SK-N-SH (cell line): ENCODE measurements around the gene ANHX. TPM values are rescaled to one million over a fixed set of nuclear protein-coding genes. Genes with fewer than 3 reads are reported as not detected.

Source experiments
- CTCF ChIA-PET: fragments of 300-600, 350-600 bp; formaldehyde crosslinking; extraction: SDS; loops from one replicate; lab custom pipeline; 2021; lab: Yijun Ruan, JAX
- POLR2A ChIA-PET: fragments of 350-600 bp; sonication (Branson Sonifier 250); formaldehyde crosslinking; extraction: SDS; loops from one replicate; lab custom pipeline; 2020; ENCODE audit warnings: antibody characterized with exemption, inconsistent platforms; lab: Yijun Ruan, JAX
- DNase-seq: peaks from one replicate; pipeline ENCODE4 v3.0.0; 2012
- H2AFZ ChIP-seq: fragments of 200-600 bp; sonication (generic); 2 replicates; pipeline ENCODE4 v1.8.1; 2016; ENCODE audit warnings: antibody characterized with exemption, mild to moderate bottlenecking, low read depth
- H3F3A ChIP-seq: fragments of 200-600 bp; sonication (generic); replicated peaks from 2 replicates; pipeline ENCODE3; 2016; ENCODE audit warnings: antibody characterized with exemption, mild to moderate bottlenecking; ENCODE audit not compliant: insufficient read depth
- H3K27ac ChIP-seq, 2 experiments: fragments of 200-500 bp in 1 of 2; fragments of 200-600 bp in 1 of 2; sonication (Bioruptor generic) in 1 of 2; sonication (generic), shearing (Covaris generic) in 1 of 2; 2 replicates each; pipeline versions ENCODE4 v1.5.1 to v1.6.1; 2014 to 2016; ENCODE audit warnings: low read depth in 2 of 2, inconsistent platforms in 1 of 2, low read length in 1 of 2, mild to moderate bottlenecking in 1 of 2, mixed read lengths in 1 of 2
- H3K27me3 ChIP-seq: fragments of 200-600 bp; sonication (generic), shearing (Covaris generic); 2 replicates; pipeline ENCODE4 v1.6.1; 2016; ENCODE audit warnings: mixed run types; ENCODE audit not compliant: insufficient read depth
- H3K36me3 ChIP-seq, 2 experiments: fragments of 200-500 bp in 1 of 2; fragments of 200-600 bp in 1 of 2; sonication (Bioruptor generic) in 1 of 2; sonication (generic) in 1 of 2; replicated peaks in 1 of 2; 2 replicates each; pipeline versions ENCODE3 to v1.5.1; 2014 to 2016; ENCODE audit warnings: low read length in 1 of 2, mild to moderate bottlenecking in 1 of 2; ENCODE audit not compliant: insufficient read depth in 2 of 2, control insufficient read depth in 1 of 2
- H3K4me1 ChIP-seq, 2 experiments: fragments of 200-500 bp in 1 of 2; fragments of 200-600 bp in 1 of 2; sonication (Bioruptor generic) in 1 of 2; sonication (generic), shearing (Covaris generic) in 1 of 2; 2 replicates each; pipeline versions ENCODE4 v1.5.1 to v1.6.1; 2014 to 2016; ENCODE audit warnings: low read depth in 1 of 2, low read length in 1 of 2, mixed run types in 1 of 2; ENCODE audit not compliant: insufficient read depth in 2 of 2, control insufficient read depth in 1 of 2
- H3K4me2 ChIP-seq: fragments of 200-600 bp; sonication (generic), shearing (Covaris generic); 2 replicates; pipeline ENCODE4 v1.6.1; 2017; ENCODE audit warnings: mixed run types
- H3K4me3 ChIP-seq, 2 experiments: fragments of 200-500 bp in 1 of 2; fragments of 200-600 bp in 1 of 2; sonication (Bioruptor generic) in 1 of 2; sonication (generic), shearing (Covaris generic) in 1 of 2; 2 replicates each; pipeline versions ENCODE4 v1.5.1 to v1.8.1; 2014 to 2016; ENCODE audit warnings: low read depth in 2 of 2, inconsistent platforms in 1 of 2, low read length in 1 of 2, mild to moderate bottlenecking in 1 of 2, mixed read lengths in 1 of 2, moderate library complexity in 1 of 2
- H3K79me2 ChIP-seq: fragments of 200-600 bp; sonication (generic); 2 replicates; pipeline ENCODE4 v1.8.1; 2017; ENCODE audit warnings: mild to moderate bottlenecking; ENCODE audit not compliant: insufficient read depth
- H3K9ac ChIP-seq: fragments of 200-600 bp; sonication (generic); 2 replicates; pipeline ENCODE4 v1.6.1; 2017; ENCODE audit warnings: mixed run types
- H3K9me2 ChIP-seq: fragments of 200-600 bp; sonication (generic); 2 replicates; pipeline ENCODE4 v1.6.1; 2017; ENCODE audit warnings: mixed run types
- H3K9me3 ChIP-seq: fragments of 200-600 bp; sonication (generic); 2 replicates; pipeline ENCODE4 v1.6.1; 2017; ENCODE audit warnings: mixed run types, mild to moderate bottlenecking, moderate library complexity
- H4K20me1 ChIP-seq: fragments of 200-600 bp; sonication (generic); 2 replicates; pipeline ENCODE4 v1.6.1; 2017; ENCODE audit warnings: mild to moderate bottlenecking, mixed run types; ENCODE audit not compliant: insufficient read depth
- CHD2 ChIP-seq: fragments of 150-350 bp; IDR thresholded peaks from 2 replicates; pipeline ENCODE4 v1.6.1; 2018; ENCODE audit warnings: low read length; ENCODE audit not compliant: partially characterized antibody
- ELF1 ChIP-seq: IDR thresholded peaks from 2 replicates; pipeline ENCODE4 v1.4.0; 2012
- EP300 ChIP-seq, 2 experiments: IDR thresholded peaks; 2 replicates each; pipeline versions ENCODE4 v1.4.0 to v1.6.1; 2012; ENCODE audit warnings: borderline replicate concordance in 1 of 2, low read depth in 1 of 2, low read length in 1 of 2
- GABPA ChIP-seq: IDR thresholded peaks from 2 replicates; pipeline ENCODE4 v1.4.0; 2012; ENCODE audit warnings: low read depth, mild to moderate bottlenecking
- GATA2 ChIP-seq: sonication (generic); formaldehyde crosslinking; IDR thresholded peaks from 2 replicates; pipeline ENCODE4 v1.5.0; 2020; ENCODE audit warnings: mild to moderate bottlenecking, missing genetic modification reagents
- JUND ChIP-seq: IDR thresholded peaks from 2 replicates; pipeline ENCODE4 v1.4.0; 2012
- MEF2A ChIP-seq: IDR thresholded peaks from 2 replicates; pipeline ENCODE4 v1.4.0; 2012; ENCODE audit warnings: low read depth, borderline replicate concordance
- NFIC ChIP-seq: IDR thresholded peaks from 2 replicates; pipeline ENCODE4 v1.4.0; 2012; ENCODE audit warnings: borderline replicate concordance
- NRF1 ChIP-seq: IDR thresholded peaks from 2 replicates; pipeline ENCODE4 v1.6.1; 2012; ENCODE audit warnings: low read depth, mild to moderate bottlenecking, low read length
- POLR2AphosphoS5 ChIP-seq: IDR thresholded peaks from 2 replicates; pipeline ENCODE4 v1.6.1; 2012; ENCODE audit warnings: low read depth, low read length
- RFX5 ChIP-seq: IDR thresholded peaks from 2 replicates; pipeline ENCODE4 v1.6.1; 2012; ENCODE audit warnings: mild to moderate bottlenecking, improper control_type of control experiment, low read length
- TCF12 ChIP-seq: IDR thresholded peaks from 2 replicates; pipeline ENCODE4 v1.4.0; 2012
- TEAD4 ChIP-seq: IDR thresholded peaks from 2 replicates; pipeline ENCODE4 v1.4.0; 2012; ENCODE audit warnings: mild to moderate bottlenecking, borderline replicate concordance; ENCODE audit not compliant: insufficient read depth
- USF1 ChIP-seq: IDR thresholded peaks from 2 replicates; pipeline ENCODE4 v1.4.0; 2012; ENCODE audit warnings: low read depth, borderline replicate concordance
- YY1 ChIP-seq: IDR thresholded peaks from 2 replicates; pipeline ENCODE4 v1.4.0; 2012; ENCODE audit warnings: low read depth, mild to moderate bottlenecking
- WGBS: methylation state at CpG from one replicate; pipeline ENCODE4 v1.1.6; 2017; ENCODE audit warnings: low lambda C conversion rate; 5-methylcytosine and 5-hydroxymethylcytosine counted together
- polyA plus RNA-seq, 3 experiments: library from polyadenylated mRNA; depleted of rRNA; stranded (reverse); fragments of >200 nt; gene quantifications; 2 replicates each; pipeline ENCODE4 v1.2.3, GENCODE V29; 2012
- TF ChIP-seq, protein P1 (sequence below): IDR thresholded peaks from 2 replicates; pipeline ENCODE4 v1.4.0; 2012; ENCODE audit warnings: low read depth, borderline replicate concordance
- TF ChIP-seq, protein P2 (sequence below): fragments of 150-350 bp; IDR thresholded peaks from 2 replicates; pipeline ENCODE4 v1.6.1; 2016; ENCODE audit warnings: mild to moderate bottlenecking, low read depth, low read length
- TF ChIP-seq, protein P3 (sequence below): fragments of 200-600 bp; sonication (generic); IDR thresholded peaks from 2 replicates; pipeline ENCODE4 v1.6.1; 2017; ENCODE audit warnings: antibody characterized with exemption, mild to moderate bottlenecking, moderate library complexity
- TF ChIP-seq, protein P4 (sequence below): fragments of 150-350 bp; IDR thresholded peaks from 2 replicates; pipeline ENCODE4 v1.6.1; 2017; ENCODE audit warnings: antibody characterized with exemption, low read length, low read depth, borderline replicate concordance

Gene ANHX
- polyA plus RNA-seq, 1 of the 3 experiments (the other 2 are of a cell fraction) = not detected

DNA sequence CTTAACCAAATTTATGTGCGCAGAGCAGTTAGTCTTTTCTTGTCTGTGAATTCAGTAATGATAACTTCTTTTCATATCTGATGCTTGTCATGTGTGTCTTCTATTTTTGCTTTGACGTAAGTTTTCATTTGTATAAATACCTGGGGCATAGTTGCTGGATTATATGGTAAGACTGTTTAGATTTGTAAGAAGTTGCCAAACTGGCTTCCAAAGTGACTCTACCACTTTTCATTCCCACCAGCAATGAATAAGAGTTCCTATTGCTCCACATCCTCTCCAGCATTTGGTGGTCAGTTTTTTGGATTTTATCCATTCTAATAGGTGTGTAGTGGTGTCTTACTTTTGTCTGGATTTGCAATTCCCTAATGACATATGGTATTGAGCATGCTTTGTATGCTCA lies 45.5 kb downstream of the ANHX start (continued):
- TF ChIP-seq, protein P1, sequence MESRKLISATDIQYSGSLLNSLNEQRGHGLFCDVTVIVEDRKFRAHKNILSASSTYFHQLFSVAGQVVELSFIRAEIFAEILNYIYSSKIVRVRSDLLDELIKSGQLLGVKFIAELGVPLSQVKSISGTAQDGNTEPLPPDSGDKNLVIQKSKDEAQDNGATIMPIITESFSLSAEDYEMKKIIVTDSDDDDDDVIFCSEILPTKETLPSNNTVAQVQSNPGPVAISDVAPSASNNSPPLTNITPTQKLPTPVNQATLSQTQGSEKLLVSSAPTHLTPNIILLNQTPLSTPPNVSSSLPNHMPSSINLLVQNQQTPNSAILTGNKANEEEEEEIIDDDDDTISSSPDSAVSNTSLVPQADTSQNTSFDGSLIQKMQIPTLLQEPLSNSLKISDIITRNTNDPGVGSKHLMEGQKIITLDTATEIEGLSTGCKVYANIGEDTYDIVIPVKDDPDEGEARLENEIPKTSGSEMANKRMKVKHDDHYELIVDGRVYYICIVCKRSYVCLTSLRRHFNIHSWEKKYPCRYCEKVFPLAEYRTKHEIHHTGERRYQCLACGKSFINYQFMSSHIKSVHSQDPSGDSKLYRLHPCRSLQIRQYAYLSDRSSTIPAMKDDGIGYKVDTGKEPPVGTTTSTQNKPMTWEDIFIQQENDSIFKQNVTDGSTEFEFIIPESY = no peak
- no peak for TF ChIP-seq NFIC
- TF ChIP-seq TEAD4 = no peak
- TF ChIP-seq JUND = no peak
- no peak for TF ChIP-seq RFX5

GRCh38 chr12:133181238-133181959 lies 54.3 kb downstream of the ANHX start, which contains the start of gene ZNF268:
Gene ZNF268, plus strand, starts transcription at chr12:133181495. Its CDS starts 503 bp downstream, at chr12:133181998.
- H3K27ac ChIP-seq = peak within 1 kb of the TSS; percentile 61 to 65; a peak in 3 of 4 replicates
- H3F3A ChIP-seq = no peaks in the 10 kb centered on the region
- H4K20me1 ChIP-seq = no peaks in the 10 kb centered on the region
- no peaks in the 10 kb centered on the region for H3K9me2 ChIP-seq
- H3K4me1 ChIP-seq = peaks cover 0 to 4% of the 10 kb centered on the region in 2 experiments; a peak in 2 of 4 replicates
- peaks cover 17% of the 10 kb centered on the region for H3K79me2 ChIP-seq
- peak within 1 kb of the TSS; percentile 89 for H3K4me2 ChIP-seq
- H3K9ac ChIP-seq = peak within 1 kb of the TSS; percentile 88
- POLR2A ChIA-PET = interaction anchor here (0.7 to 1.4 kb wide), 4 partner anchors 10 to 195 kb away, joined by 3 to 6 read pairs (median 4); partner anchors contain the start of genes ZNF10, ZNF26 and ZNF891
- no peaks in the 10 kb centered on the region for H3K27me3 ChIP-seq
- peaks cover 17% of the 10 kb centered on the region for H3K9me3 ChIP-seq
- CTCF ChIA-PET = interaction anchor here (0.6 to 1.7 kb wide), 9 partner anchors 9 to 413 kb away, joined by 3 to 7 read pairs (median 4); no protein-coding TSS in a partner anchor
- H3K4me3 ChIP-seq = peak within 1 kb of the TSS; percentile 88 to 99
- DNase-seq = peak; percentile 87
- H3K36me3 ChIP-seq = peaks cover 4 to 42% of the 10 kb centered on the region in 2 experiments
- WGBS = 5% methylated on average over 37 of the region's 40 CpGs
- peak within 1 kb of the TSS; percentile 98 for H2AFZ ChIP-seq
- TF ChIP-seq USF1 (no peak), TCF12 (peak; percentile 23; the same call in 1 of the 2 replicates), JUND (no peak), EP300 (IDR thresholded peaks at IDR 0.05; ENCODE audit: borderline replicate concordance in 1 of 2, low read depth in 1 of 2, low read length in 1 of 2) (peak; percentile 9 to 35; a peak in 1 of 4 replicates), ELF1 (peak; percentile 86), MEF2A (no peak), GABPA (peak; percentile 87), NRF1 (no peak), YY1 (peak; percentile 93), CHD2 (peak; percentile 80), POLR2AphosphoS5 (peak; percentile 79), TEAD4 (no peak), GATA2 (CRISPR knock-in tag) (no peak; the same call in 1 of the 2 replicates)
- TF ChIP-seq, protein P2, sequence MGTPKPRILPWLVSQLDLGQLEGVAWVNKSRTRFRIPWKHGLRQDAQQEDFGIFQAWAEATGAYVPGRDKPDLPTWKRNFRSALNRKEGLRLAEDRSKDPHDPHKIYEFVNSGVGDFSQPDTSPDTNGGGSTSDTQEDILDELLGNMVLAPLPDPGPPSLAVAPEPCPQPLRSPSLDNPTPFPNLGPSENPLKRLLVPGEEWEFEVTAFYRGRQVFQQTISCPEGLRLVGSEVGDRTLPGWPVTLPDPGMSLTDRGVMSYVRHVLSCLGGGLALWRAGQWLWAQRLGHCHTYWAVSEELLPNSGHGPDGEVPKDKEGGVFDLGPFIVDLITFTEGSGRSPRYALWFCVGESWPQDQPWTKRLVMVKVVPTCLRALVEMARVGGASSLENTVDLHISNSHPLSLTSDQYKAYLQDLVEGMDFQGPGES = no peak
- TF ChIP-seq, protein P3, sequence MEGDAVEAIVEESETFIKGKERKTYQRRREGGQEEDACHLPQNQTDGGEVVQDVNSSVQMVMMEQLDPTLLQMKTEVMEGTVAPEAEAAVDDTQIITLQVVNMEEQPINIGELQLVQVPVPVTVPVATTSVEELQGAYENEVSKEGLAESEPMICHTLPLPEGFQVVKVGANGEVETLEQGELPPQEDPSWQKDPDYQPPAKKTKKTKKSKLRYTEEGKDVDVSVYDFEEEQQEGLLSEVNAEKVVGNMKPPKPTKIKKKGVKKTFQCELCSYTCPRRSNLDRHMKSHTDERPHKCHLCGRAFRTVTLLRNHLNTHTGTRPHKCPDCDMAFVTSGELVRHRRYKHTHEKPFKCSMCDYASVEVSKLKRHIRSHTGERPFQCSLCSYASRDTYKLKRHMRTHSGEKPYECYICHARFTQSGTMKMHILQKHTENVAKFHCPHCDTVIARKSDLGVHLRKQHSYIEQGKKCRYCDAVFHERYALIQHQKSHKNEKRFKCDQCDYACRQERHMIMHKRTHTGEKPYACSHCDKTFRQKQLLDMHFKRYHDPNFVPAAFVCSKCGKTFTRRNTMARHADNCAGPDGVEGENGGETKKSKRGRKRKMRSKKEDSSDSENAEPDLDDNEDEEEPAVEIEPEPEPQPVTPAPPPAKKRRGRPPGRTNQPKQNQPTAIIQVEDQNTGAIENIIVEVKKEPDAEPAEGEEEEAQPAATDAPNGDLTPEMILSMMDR = peak; percentile 83
- TF ChIP-seq, protein P1 = no peak
- TF ChIP-seq, protein P4, sequence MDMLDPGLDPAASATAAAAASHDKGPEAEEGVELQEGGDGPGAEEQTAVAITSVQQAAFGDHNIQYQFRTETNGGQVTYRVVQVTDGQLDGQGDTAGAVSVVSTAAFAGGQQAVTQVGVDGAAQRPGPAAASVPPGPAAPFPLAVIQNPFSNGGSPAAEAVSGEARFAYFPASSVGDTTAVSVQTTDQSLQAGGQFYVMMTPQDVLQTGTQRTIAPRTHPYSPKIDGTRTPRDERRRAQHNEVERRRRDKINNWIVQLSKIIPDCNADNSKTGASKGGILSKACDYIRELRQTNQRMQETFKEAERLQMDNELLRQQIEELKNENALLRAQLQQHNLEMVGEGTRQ = no peak
